Panc1 (cell line): ENCODE results near the gene LIPJ. TPM values are rescaled to one million over a fixed set of nuclear protein-coding genes. Genes with fewer than 3 reads are reported as not detected.

Experiments
- ATAC-seq: fragments of 200-7000 bp; cut with Tn5 transposase; 2 replicates; pipeline ENCODE4 v1.9.1; 2020; ENCODE audit warnings: mild to moderate bottlenecking, moderate library complexity
- BruUV-seq: library from RNA; stranded (reverse); fragments of 400-500 nt; replicated peaks from 2 replicates; lab custom pipeline; 2021; lab: Mats Ljungman, UMichigan
- CTCF ChIA-PET: fragments of 300-600 bp; sonication (Branson Sonifier 250); formaldehyde crosslinking; loops from one replicate; lab custom pipeline; 2022; ENCODE audit warnings: antibody characterized with exemption; lab: Charles Lee
- POLR2A ChIA-PET: fragments of 300-600 bp; sonication (Branson Sonifier 250); formaldehyde crosslinking; loops from one replicate; lab custom pipeline; 2022; ENCODE audit warnings: antibody characterized with exemption; lab: Charles Lee
- DNase-seq: peaks from one replicate; pipeline ENCODE4 v3.0.0-alpha.2; 2010; ENCODE audit warnings: low read depth, low spot score
- H3K27ac ChIP-seq: 2 replicates; pipeline ENCODE4 v1.5.1; 2011; ENCODE audit warnings: mild to moderate bottlenecking, low read length, inconsistent platforms
- H3K27me3 ChIP-seq: fragments of 200-500 bp; sonication (Bioruptor generic); 2 replicates; pipeline ENCODE4 v1.6.0; 2014; ENCODE audit warnings: low read length, inconsistent platforms; ENCODE audit not compliant: control insufficient read depth, insufficient read depth
- H3K36me3 ChIP-seq: fragments of 200-500 bp; sonication (Bioruptor generic); 2 replicates; pipeline ENCODE4 v1.5.1; 2014; ENCODE audit warnings: inconsistent platforms, mild to moderate bottlenecking, low read length, moderate library complexity; ENCODE audit not compliant: control insufficient read depth, insufficient read depth
- H3K4me1 ChIP-seq: 2 replicates; pipeline ENCODE4 v1.5.1; 2011; ENCODE audit warnings: inconsistent platforms, mild to moderate bottlenecking, low read length, moderate library complexity; ENCODE audit not compliant: control insufficient read depth, insufficient read depth
- H3K4me3 ChIP-seq, 2 experiments: 2 replicates each; pipeline ENCODE4 v1.5.1; 2011 to 2012; ENCODE audit warnings: low read depth in 2 of 2, low read length in 2 of 2, mild to moderate bottlenecking in 2 of 2, inconsistent platforms in 1 of 2, moderate library complexity in 1 of 2
- H3K9me3 ChIP-seq: fragments of 200-500 bp; sonication (Bioruptor generic); 2 replicates; pipeline ENCODE4 v1.5.1; 2014; ENCODE audit warnings: low read depth, mild to moderate bottlenecking, inconsistent platforms, low read length, moderate library complexity; ENCODE audit not compliant: control insufficient read depth, insufficient read depth
- POLR2AphosphoS5 ChIP-seq: IDR thresholded peaks from 2 replicates; pipeline ENCODE4 v1.6.1; 2012; ENCODE audit warnings: mild to moderate bottlenecking, low read depth, low read length, moderate library complexity
- SIN3A ChIP-seq: IDR thresholded peaks from 2 replicates; pipeline ENCODE4 v1.6.1; 2012; ENCODE audit warnings: low read depth, mild to moderate bottlenecking, low read length, moderate library complexity, borderline replicate concordance; ENCODE audit not compliant: insufficient read depth
- TCF7L2 ChIP-seq: IDR thresholded peaks from 2 replicates; pipeline ENCODE4 v1.6.1; 2011; ENCODE audit warnings: mild to moderate bottlenecking, low read depth, low read length, inconsistent platforms
- in situ Hi-C: cut with HindIII; loops from 2 replicates; pipeline ENCODE4 v1.10.0; 2016; ENCODE audit warnings: low sequenced_read_pairs, low pct_unique_long_range_greater_than_20kb
- intact Hi-C: fragments of 100-400 bp; cut with micrococcal nuclease; formaldehyde crosslinking; loops from one replicate; pipeline ENCODE4 v1.10.0; 2022; ENCODE audit not compliant: unreplicated experiment
- total RNA-seq: library from RNA; stranded (reverse); gene quantifications from one replicate; pipeline ENCODE4 v1.2.1, GENCODE V29; 2021; ENCODE audit not compliant: unreplicated experiment
- TF ChIP-seq, protein P1 (sequence below), 2 experiments: IDR thresholded peaks; 2 replicates each; pipeline ENCODE4 v1.6.1; 2011 to 2012; ENCODE audit warnings: low read depth in 2 of 2, control low read depth in 1 of 2, low read length in 1 of 2, mild to moderate bottlenecking in 1 of 2, moderate library complexity in 1 of 2; ENCODE audit not compliant: insufficient read depth in 1 of 2
- TF ChIP-seq, protein P2 (sequence below): fragments of 450-650 bp; IDR thresholded peaks from 2 replicates; pipeline ENCODE4 v1.5.1; 2017; ENCODE audit warnings: mild to moderate bottlenecking

LIPJ gene
- total RNA-seq, 1 experiment from 2014 or later: not detected

DNA sequence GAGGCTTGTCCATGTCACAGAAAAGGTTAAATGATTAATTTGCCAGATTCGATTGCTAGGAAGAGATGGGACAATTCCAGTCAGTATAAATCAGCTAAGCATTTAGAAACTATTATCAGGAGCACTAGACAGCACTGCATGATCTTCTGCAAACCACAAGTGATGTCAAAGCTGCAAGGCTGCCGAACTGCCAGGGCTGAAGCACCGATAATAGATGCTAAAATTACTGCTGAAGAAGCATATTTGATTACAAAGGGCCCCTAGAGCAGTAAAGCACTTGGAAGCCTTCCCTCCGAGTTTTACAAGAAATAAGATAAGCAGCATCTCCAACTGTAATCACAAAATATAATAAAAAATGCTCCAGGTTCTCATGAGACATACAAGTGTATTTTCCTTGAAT, 44.0 kb upstream of the LIPJ start:
- DNase-seq: no peak
- Histone ChIP-seq H3K4me3 (no peak overlapping the region), H3K27ac (no peak overlapping the region), H3K36me3 (no peaks in the 10 kb centered on the region), H3K4me1 (peaks cover 4% of the 10 kb centered on the region; the same call in 1 of the 2 replicates), H3K27me3 (no peaks in the 10 kb centered on the region), H3K9me3 (no peaks in the 10 kb centered on the region)
- no TSS peak for BruUV-seq
- ChIA-PET CTCF (no interaction called here), POLR2A (no interaction called here)
- no peak for ATAC-seq
- TF ChIP-seq TCF7L2 (no peak), SIN3A (no peak), POLR2AphosphoS5 (no peak)
- TF ChIP-seq, protein P1, sequence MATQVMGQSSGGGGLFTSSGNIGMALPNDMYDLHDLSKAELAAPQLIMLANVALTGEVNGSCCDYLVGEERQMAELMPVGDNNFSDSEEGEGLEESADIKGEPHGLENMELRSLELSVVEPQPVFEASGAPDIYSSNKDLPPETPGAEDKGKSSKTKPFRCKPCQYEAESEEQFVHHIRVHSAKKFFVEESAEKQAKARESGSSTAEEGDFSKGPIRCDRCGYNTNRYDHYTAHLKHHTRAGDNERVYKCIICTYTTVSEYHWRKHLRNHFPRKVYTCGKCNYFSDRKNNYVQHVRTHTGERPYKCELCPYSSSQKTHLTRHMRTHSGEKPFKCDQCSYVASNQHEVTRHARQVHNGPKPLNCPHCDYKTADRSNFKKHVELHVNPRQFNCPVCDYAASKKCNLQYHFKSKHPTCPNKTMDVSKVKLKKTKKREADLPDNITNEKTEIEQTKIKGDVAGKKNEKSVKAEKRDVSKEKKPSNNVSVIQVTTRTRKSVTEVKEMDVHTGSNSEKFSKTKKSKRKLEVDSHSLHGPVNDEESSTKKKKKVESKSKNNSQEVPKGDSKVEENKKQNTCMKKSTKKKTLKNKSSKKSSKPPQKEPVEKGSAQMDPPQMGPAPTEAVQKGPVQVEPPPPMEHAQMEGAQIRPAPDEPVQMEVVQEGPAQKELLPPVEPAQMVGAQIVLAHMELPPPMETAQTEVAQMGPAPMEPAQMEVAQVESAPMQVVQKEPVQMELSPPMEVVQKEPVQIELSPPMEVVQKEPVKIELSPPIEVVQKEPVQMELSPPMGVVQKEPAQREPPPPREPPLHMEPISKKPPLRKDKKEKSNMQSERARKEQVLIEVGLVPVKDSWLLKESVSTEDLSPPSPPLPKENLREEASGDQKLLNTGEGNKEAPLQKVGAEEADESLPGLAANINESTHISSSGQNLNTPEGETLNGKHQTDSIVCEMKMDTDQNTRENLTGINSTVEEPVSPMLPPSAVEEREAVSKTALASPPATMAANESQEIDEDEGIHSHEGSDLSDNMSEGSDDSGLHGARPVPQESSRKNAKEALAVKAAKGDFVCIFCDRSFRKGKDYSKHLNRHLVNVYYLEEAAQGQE (IDR thresholded peaks at IDR 0.05; ENCODE audit: insufficient read depth in 1 of 2, low read depth in 2 of 2, low read length in 1 of 2): no peak
- TF ChIP-seq, protein P2, sequence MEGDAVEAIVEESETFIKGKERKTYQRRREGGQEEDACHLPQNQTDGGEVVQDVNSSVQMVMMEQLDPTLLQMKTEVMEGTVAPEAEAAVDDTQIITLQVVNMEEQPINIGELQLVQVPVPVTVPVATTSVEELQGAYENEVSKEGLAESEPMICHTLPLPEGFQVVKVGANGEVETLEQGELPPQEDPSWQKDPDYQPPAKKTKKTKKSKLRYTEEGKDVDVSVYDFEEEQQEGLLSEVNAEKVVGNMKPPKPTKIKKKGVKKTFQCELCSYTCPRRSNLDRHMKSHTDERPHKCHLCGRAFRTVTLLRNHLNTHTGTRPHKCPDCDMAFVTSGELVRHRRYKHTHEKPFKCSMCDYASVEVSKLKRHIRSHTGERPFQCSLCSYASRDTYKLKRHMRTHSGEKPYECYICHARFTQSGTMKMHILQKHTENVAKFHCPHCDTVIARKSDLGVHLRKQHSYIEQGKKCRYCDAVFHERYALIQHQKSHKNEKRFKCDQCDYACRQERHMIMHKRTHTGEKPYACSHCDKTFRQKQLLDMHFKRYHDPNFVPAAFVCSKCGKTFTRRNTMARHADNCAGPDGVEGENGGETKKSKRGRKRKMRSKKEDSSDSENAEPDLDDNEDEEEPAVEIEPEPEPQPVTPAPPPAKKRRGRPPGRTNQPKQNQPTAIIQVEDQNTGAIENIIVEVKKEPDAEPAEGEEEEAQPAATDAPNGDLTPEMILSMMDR: no peak
- in situ Hi-C loops: no loop called here
- intact Hi-C loops: no loop called here

DNA sequence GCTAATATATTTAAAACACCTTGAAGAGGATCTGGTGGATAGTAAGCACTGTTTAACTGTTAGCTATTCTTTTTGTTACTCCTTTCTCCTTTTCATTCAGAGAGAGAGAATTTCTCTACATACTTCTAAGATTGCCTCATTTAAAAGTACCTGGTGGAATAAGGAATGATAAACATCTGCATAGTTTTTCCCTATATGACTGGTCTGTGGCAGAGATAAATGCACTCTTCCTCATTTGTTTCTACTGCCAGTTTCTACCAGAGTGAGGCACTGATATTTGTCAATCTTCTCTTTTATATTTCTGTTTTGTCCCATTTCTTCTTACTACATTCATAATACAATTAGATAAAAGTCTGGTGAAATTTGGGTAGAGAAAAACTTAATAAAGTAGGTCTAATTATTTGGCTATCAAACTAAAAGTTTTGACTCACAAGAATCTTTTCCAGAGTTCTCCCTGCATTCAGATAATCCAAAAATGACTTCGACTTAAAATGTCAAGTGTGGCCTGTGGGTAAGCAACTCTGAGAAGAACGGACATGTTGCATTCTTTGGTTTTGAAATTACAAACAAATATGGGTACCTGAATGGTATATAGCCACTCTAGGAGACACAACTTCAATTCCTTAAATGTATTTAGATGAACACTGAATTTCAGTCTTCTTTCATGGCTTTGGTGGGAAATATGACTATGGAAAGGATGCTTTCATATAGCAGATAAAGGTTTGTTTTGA, 42.3 kb upstream of the LIPJ start:
- DNase-seq (no peak), ATAC-seq (no peak)
- intact Hi-C loops (no loop called here), in situ Hi-C loops (no loop called here)
- TF ChIP-seq, protein P1 (IDR thresholded peaks at IDR 0.05; ENCODE audit: insufficient read depth in 1 of 2, low read depth in 2 of 2, low read length in 1 of 2): no peak
- no peak for TF ChIP-seq POLR2AphosphoS5
- H3K9me3 ChIP-seq: no peaks in the 10 kb centered on the region
- ChIA-PET CTCF (no interaction called here), POLR2A (no interaction called here)
- no TSS peak for BruUV-seq
- no peaks in the 10 kb centered on the region for H3K27me3 ChIP-seq
- H3K36me3 ChIP-seq: no peaks in the 10 kb centered on the region
- H3K4me1 ChIP-seq: peaks cover 4% of the 10 kb centered on the region; the same call in 1 of the 2 replicates
- H3K4me3 ChIP-seq: no peak overlapping the region
- H3K27ac ChIP-seq: no peak overlapping the region
